Activated T-helper 1 cell treated with anti-CD3 and anti-CD28 coated beads, Interleukin-12 subunit alpha, Interleukin-12 subunit beta, Interleukin-2, Interleukin-4 antibody, amounts not matched to agents 30 ng/mL and 10 ng/mL and 1 ng/mL, durations not matched to agents 14 hours and 24 hours and 36 hours (primary cell): ENCODE data around the gene ADCY5. TPM values are rescaled to one million over a fixed set of nuclear protein-coding genes. Genes with fewer than 3 reads are reported as not detected.

Experiments
- DNase-seq: peaks from one replicate; pipeline ENCODE4 v3.0.0; 2021; ENCODE audit warnings: low spot score
- H3K27ac Mint-ChIP-seq: one replicate; pipeline ENCODE4 v1.8.0; 2021; ENCODE audit warnings: mild to moderate bottlenecking, mixed read lengths
- H3K27me3 Mint-ChIP-seq: one replicate; pipeline ENCODE4 v1.8.0; 2022; ENCODE audit warnings: mild to moderate bottlenecking, moderate library complexity, mixed read lengths; ENCODE audit not compliant: insufficient read depth
- H3K36me3 Mint-ChIP-seq: one replicate; pipeline ENCODE4 v1.8.0; 2021; ENCODE audit warnings: low read depth, mixed read lengths
- H3K4me1 Mint-ChIP-seq: one replicate; pipeline ENCODE4 v1.8.0; 2021; ENCODE audit warnings: low read depth, mixed read lengths
- H3K4me3 Mint-ChIP-seq: one replicate; pipeline ENCODE4 v1.8.0; 2021; ENCODE audit warnings: mild to moderate bottlenecking, moderate library complexity, mixed read lengths
- H3K9me3 Mint-ChIP-seq: one replicate; pipeline ENCODE4 v1.8.0; 2021; ENCODE audit warnings: mixed read lengths
- intact Hi-C: fragments of 100-400 bp; cut with micrococcal nuclease; formaldehyde crosslinking; loops from one replicate; pipeline ENCODE4 v1.15.1; 2024
- total RNA-seq: library from RNA; stranded (reverse); gene quantifications from 2 replicates; pipeline ENCODE4 v1.2.3, GENCODE V29; 2022

The ADCY5 gene
- total RNA-seq, 1 donor from 2014 or later, result not detected

DNA sequence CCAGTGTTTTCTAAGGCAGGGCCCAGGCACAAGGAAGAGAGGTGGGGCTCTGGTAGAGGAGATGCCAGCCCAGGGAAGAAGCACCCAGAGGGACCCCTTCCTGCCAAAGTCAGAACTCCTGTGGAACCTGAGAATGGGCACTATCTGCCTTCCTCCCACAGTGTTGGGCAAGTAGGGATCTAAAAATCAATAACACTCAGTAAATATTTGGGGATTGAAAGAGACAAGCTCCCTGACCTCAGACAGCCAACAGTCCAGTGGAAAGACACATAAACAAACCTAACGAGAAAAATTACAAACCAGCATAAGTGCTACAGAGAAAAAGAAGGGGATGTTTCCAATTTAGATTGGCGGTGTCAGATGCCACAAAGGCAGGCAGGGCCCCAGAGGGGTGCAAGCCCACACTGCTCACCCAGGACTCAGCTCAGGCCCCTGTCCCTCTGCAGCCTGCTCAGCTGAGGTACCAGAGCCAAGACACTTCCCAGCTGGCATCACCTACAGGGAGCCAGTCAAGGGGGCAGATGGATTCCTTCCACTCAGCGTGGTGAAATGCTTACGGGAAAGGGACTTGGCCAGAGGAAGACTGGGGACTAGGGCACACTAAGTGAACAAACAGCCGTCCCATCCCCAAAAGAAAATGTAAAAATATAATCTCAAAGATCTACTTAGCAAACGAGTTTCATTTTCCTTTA is 15.9 kb downstream of the ADCY5 start:
- H3K27me3 Mint-ChIP-seq, result peaks cover 4% of the 10 kb centered on the region

DNA sequence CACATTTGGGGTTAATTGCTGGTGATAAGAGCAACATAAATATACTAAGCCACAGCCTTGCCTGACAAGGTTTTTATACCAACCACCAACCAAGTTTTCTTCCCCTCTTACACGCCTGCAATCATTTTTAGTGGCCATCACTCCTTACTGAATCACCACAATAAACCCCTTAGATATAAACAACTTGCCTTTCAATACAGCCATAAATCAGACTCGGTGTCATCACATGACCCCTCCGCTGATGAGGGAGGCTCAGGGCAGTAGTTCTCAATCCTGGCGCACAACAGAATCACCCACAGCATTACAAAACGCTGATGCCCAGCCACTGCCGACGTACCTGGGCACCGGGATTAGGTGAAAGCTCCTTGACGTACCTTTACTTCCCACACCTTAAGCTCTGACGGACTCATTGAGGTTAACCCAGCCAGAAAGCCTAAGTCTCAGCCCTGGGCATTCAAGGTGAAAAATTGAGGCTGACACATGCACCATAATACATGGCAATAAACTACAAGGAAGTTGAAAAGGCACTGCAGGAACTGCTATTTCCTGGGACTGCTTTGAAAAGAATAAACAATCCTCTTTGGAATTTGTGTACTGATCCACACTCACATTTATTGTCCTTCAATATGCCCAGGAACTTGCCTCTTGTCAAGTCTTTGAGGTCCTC is 17.1 kb downstream of the ADCY5 start:
- Mint-ChIP-seq H3K9me3 (no peaks in the 10 kb centered on the region), H3K4me1 (no peaks in the 10 kb centered on the region), H3K36me3 (no peaks in the 10 kb centered on the region), H3K27me3 (peaks cover 4% of the 10 kb centered on the region), H3K27ac (no peak overlapping the region), H3K4me3 (no peak overlapping the region)
- no peak for DNase-seq
- intact Hi-C loops, result no loop called here

More for the DNA sequence above, 15.9 kb downstream of the ADCY5 start:
- intact Hi-C loops, result no loop called here
- H3K4me1 Mint-ChIP-seq, result no peaks in the 10 kb centered on the region
- H3K27ac Mint-ChIP-seq, result no peak overlapping the region
- H3K4me3 Mint-ChIP-seq, result no peak overlapping the region
- DNase-seq, result no peak
- H3K36me3 Mint-ChIP-seq, result no peaks in the 10 kb centered on the region
- no peaks in the 10 kb centered on the region for H3K9me3 Mint-ChIP-seq

DNA sequence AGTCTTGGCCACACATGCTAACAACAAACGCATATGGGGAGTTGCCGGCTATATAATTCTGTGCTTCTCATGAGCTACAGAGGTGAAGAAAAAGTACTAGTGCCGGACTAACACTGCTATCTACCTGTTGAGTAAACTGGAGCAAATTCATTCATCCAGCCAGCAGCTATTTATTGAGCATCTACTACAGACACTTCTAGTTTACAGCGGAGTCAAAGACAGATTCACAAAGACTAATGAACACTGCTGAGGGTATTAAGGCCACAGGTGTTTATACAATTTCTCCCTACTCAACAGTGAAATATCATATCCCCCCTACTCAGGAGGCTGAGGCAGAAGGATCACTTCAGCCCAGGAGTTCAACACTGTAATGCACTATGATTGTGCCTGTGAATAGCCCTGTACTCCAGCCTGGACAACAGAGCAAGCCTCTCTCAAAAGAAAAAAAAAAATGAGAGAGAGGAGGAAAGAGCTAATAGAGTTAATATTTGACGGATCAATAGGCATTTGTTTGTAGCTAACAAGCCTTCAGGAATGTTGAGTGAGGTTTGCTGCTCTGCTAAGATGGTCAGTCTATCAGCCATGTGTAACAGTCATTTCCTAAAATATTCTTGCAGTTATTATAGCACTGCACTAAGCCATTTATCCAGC is 17.8 kb downstream of the ADCY5 start:
- Mint-ChIP-seq H3K9me3 (no peaks in the 10 kb centered on the region), H3K27ac (no peak overlapping the region), H3K4me1 (no peaks in the 10 kb centered on the region), H3K27me3 (peaks cover 4% of the 10 kb centered on the region), H3K36me3 (no peaks in the 10 kb centered on the region), H3K4me3 (no peak overlapping the region)
- DNase-seq, result no peak
- intact Hi-C loops, result no loop called here

DNA sequence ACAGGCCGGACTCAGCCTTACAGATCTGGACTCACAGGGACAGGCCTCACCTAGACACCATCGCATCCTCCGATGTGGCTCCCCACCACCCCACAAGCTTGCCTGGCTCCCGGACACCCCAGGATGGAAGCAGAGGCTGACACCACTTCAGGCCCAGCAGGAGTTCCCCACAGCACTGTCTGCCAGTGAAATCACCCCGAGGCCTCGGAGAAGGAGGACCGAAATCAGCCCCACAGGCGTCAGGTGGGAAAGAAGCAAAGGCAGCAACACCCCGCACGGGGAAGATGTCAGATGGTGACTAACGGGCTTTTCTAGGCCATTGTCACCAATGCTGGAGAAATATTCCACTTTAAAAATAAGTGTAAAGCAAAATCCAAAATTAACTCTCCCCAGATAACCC is 18.6 kb downstream of the ADCY5 start:
- no peak overlapping the region for H3K4me3 Mint-ChIP-seq
- H3K27me3 Mint-ChIP-seq, result peaks cover 4% of the 10 kb centered on the region
- no peak overlapping the region for H3K27ac Mint-ChIP-seq
- DNase-seq, result no peak
- intact Hi-C loops, result no loop called here
- H3K9me3 Mint-ChIP-seq, result no peaks in the 10 kb centered on the region
- H3K36me3 Mint-ChIP-seq, result no peaks in the 10 kb centered on the region
- H3K4me1 Mint-ChIP-seq, result no peaks in the 10 kb centered on the region

DNA sequence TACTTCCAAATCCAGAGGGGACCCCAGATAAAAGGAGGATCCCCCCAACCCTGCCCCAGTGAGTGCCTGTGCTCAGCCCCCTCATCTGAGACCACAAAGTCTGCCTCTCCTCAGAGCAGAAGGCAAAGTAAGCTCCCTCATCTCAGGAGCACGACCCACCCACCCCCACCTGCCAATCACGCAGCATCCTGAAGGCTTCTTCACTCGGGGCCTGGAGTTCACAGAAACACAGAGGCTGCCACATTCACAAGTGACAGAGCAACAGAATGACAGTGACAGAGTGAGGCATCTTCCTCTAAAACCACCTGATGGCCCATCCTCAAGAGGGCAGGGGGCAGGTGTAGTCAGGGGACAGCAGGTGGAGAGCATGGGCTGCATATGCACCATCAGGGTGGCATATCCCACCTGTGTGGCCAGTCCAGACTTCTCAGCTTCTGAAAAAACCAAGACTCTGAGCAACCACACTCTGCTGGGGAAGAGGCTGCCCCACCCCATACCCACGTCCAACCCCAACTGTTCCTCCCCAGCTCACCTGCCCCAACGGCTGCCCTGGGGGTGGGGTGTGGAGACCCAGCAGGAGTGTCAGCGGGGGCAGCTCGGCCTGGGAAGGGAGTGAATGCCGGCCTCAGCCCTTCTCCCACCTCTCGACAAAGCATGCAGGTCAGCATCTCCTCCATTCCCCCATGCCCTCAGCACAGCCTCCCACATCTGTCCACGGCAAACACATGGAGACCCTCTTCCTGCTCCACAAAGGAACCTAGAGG is 19.3 kb downstream of the ADCY5 start:
- Mint-ChIP-seq H3K9me3 (no peaks in the 10 kb centered on the region), H3K4me1 (no peaks in the 10 kb centered on the region), H3K36me3 (no peaks in the 10 kb centered on the region), H3K27me3 (peaks cover 4% of the 10 kb centered on the region), H3K4me3 (no peak overlapping the region), H3K27ac (no peak overlapping the region)
- intact Hi-C loops, result no loop called here
- no peak for DNase-seq

DNA sequence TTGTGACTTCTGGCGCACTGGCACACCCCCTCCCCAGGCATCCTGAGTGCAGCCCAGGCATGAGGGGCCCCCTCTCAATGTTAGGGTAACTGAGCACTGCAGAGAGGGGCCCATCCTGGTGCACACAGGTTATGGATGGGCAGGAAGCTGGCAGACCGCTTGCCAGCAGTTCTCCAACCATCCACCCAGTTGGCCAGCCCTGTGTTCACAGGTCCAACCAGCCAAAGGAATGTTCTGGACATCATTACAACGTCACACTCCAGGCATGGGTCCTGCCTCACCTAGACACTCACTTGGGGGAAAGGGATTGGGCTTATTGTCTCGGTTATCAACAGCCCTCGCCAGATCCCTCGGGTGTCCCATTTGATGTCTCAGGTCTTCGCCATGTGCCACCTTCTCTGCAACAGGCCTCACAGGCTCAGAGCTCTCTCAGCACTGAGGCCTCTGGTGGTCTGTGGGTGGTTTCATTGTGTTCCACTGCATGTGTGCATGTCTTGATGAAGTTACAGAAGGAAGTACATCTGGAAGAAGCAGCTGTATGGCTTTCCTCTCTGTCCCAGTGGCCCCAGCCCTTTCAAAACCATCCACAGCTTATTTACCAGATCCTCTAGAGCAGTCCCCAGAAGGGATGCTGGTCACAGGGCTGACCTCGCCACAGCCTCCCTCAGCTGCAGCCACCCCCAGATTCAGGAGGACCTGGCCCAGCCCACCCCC is 23.7 kb downstream of the ADCY5 start:
- no peak overlapping the region for H3K27ac Mint-ChIP-seq
- no peak overlapping the region for H3K4me3 Mint-ChIP-seq
- peaks cover 4% of the 10 kb centered on the region for H3K27me3 Mint-ChIP-seq
- intact Hi-C loops, result no loop called here
- no peaks in the 10 kb centered on the region for H3K9me3 Mint-ChIP-seq
- no peak for DNase-seq
- H3K4me1 Mint-ChIP-seq, result no peaks in the 10 kb centered on the region
- H3K36me3 Mint-ChIP-seq, result no peaks in the 10 kb centered on the region

DNA sequence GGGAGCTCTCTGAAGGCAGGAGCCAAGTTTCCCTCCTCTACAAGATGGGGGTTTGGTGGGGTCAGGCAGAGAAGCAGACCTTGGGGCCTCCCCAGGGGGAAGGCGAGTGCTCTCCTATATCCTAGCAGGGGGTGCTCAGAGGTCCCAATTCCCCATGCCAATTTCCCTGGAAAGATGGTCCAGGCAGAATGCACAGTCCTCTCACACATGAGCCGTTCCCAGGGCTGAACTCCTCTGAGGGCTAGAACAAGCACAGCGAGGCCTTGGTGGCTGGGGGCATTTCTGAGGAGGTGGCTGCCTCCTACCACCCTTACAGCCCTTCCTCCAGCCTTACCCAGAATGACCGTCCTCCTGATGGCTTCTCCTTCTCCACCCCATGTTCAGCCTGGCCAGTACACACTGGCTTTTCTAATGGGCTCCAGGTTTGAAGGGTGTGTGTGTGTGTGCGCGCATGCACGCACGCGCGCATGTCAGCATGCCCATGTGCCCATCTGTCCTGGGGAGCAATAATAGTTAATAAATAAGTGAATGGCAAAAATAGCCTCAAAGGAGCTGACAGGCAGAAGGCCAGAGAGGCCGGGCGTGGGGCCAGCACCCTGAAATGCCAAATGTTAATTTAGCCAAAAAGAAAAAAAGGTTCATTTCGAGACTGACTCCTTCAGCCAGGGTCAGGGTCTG is 24.4 kb downstream of the ADCY5 start:
- Mint-ChIP-seq H3K9me3 (no peaks in the 10 kb centered on the region), H3K4me3 (no peak overlapping the region), H3K27ac (no peak overlapping the region), H3K4me1 (no peaks in the 10 kb centered on the region), H3K27me3 (peaks cover 4% of the 10 kb centered on the region), H3K36me3 (no peaks in the 10 kb centered on the region)
- intact Hi-C loops, result no loop called here
- no peak for DNase-seq

DNA sequence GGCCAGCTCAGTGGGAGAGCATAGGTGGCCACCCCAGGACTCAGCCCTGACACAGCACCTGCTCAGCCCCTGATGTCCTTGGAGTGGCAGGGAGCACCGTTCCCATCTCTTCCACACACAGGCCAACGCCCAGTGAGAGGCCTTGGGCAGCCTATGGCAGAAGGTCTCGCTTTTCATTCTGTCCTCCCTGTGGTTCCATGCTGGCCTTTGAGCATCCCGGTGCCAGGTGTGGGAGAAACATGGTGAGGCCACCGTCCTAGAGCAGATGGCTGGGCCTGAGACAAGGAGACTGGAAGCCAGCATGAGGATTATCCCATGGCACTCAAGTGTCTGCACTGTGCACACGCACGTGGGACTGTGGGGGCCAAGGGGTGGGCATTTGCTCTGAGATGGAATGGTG is 25.1 kb downstream of the ADCY5 start:
- Mint-ChIP-seq H3K4me3 (no peak overlapping the region), H3K36me3 (no peaks in the 10 kb centered on the region), H3K4me1 (no peaks in the 10 kb centered on the region), H3K9me3 (no peaks in the 10 kb centered on the region), H3K27ac (no peak overlapping the region), H3K27me3 (peaks cover 4% of the 10 kb centered on the region)
- DNase-seq, result no peak
- intact Hi-C loops, result no loop called here

DNA sequence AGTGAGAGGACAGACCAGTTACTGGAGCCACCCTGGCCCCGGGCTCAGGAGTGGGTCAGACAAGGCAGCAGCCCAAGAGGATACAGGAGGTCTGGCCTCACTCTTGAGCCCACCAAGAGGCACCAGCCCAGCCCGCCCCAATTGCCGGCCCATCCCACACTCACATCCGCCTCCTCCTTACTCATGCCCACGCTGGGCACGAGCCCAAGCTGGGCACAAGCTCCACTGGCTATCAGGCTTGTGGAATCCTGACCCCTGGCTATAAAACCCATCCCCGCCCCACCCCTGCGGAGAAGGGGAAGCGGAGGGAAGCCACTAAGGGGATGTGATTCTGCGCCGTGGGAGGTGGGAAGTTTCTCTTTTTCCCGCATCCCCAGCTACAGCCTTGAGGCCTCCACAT is 25.9 kb downstream of the ADCY5 start:
- no peaks in the 10 kb centered on the region for H3K9me3 Mint-ChIP-seq
- intact Hi-C loops, result no loop called here
- peaks cover 3% of the 10 kb centered on the region for H3K27me3 Mint-ChIP-seq
- no peak overlapping the region for H3K4me3 Mint-ChIP-seq
- no peaks in the 10 kb centered on the region for H3K36me3 Mint-ChIP-seq
- no peak overlapping the region for H3K27ac Mint-ChIP-seq
- no peak for DNase-seq
- H3K4me1 Mint-ChIP-seq, result no peaks in the 10 kb centered on the region

DNA sequence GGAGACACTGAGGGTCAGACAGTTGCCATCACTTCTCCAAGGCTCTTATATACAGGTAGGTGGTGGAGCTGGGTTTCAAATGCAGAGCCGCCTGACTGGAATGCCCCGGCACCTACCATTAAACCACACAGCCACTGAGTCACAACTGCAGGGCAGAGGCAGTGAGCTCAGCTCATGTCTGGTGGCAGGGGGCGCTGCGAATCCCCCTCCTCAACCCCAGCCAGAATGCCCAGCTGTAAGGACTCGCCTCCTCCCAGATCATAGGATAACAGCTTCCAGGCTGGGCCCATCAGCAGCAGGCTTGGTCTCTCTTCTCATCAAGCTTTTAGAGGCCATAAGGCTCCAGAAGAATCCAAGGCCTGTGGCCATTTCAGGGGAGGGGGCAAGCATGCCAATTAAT is 26.4 kb downstream of the ADCY5 start:
- no peaks in the 10 kb centered on the region for H3K4me1 Mint-ChIP-seq
- H3K27me3 Mint-ChIP-seq, result peaks cover 3% of the 10 kb centered on the region
- no peaks in the 10 kb centered on the region for H3K9me3 Mint-ChIP-seq
- H3K36me3 Mint-ChIP-seq, result no peaks in the 10 kb centered on the region
- DNase-seq, result no peak
- intact Hi-C loops, result no loop called here
- H3K4me3 Mint-ChIP-seq, result no peak overlapping the region
- H3K27ac Mint-ChIP-seq, result no peak overlapping the region

DNA sequence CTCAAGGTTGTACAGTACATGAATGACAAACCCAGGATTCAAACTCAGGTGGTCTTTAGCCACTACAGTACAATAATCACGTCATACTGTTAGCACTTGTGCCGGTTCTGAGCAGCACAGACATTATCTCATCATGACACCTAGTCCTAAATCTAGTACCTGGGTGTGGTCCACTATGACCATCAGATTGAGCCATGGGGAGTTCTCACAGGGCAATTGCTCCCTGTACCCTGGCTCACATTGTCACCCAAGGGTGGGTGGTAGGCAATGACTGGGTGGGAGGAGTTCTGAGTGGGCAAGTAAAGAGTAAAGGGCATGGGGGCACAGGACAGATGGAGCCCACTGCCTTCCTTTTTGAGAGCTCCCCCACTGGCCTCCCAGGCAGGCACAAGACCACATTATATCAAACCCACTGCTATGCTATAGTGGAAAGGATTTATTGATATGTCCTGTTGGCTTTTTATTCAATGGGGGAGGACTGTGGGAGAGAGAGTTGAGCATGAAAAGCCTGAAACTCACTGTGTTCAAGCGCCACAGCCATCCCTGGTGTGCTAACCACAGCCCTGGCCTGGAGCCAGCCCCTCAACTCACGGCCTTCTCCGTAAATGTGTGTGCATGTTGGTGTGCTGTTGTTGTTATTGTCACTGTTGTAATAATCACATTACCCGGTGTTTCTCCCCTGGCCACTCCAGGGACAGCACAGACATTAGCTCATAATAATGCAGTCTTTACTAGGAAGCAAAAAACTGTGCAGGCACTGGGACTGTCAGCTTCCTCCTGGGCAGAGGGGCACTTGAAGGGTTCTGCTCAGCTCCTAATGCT is 27.3 kb downstream of the ADCY5 start:
- no peaks in the 10 kb centered on the region for H3K9me3 Mint-ChIP-seq
- no peaks in the 10 kb centered on the region for H3K4me1 Mint-ChIP-seq
- peaks cover 3% of the 10 kb centered on the region for H3K27me3 Mint-ChIP-seq
- no peak overlapping the region for H3K27ac Mint-ChIP-seq
- H3K4me3 Mint-ChIP-seq, result no peak overlapping the region
- H3K36me3 Mint-ChIP-seq, result no peaks in the 10 kb centered on the region
- intact Hi-C loops, result no loop called here
- no peak for DNase-seq
